Calu3 (cell line): ENCODE data around the gene ACTN2. TPM values are rescaled to one million over a fixed set of nuclear protein-coding genes. Genes with fewer than 3 reads are reported as not detected.

ENCODE experiments used
- BruUV-seq: library from RNA; stranded (reverse); fragments of 400-500 nt; replicated peaks from 2 replicates; lab custom pipeline; 2021; lab: Mats Ljungman, UMichigan
- CTCF ChIA-PET: fragments of 300-600 bp; sonication (Branson Sonifier 250); formaldehyde crosslinking; loops from one replicate; lab custom pipeline; 2022; ENCODE audit warnings: antibody characterized with exemption; lab: Charles Lee
- DNase-seq: peaks from one replicate; pipeline ENCODE4 v3.0.0; 2022
- H3K27ac Mint-ChIP-seq: one replicate; pipeline ENCODE4 v1.8.0; 2022; ENCODE audit warnings: mixed read lengths; ENCODE audit not compliant: unreplicated experiment
- H3K27me3 Mint-ChIP-seq: one replicate; pipeline ENCODE4 v1.8.0; 2022; ENCODE audit warnings: mixed read lengths; ENCODE audit not compliant: unreplicated experiment
- H3K36me3 Mint-ChIP-seq: one replicate; pipeline ENCODE4 v1.8.0; 2022; ENCODE audit warnings: mild to moderate bottlenecking, moderate library complexity, mixed read lengths; ENCODE audit not compliant: insufficient read depth, unreplicated experiment
- H3K4me1 Mint-ChIP-seq: one replicate; pipeline ENCODE4 v1.8.0; 2022; ENCODE audit warnings: mild to moderate bottlenecking, low read depth, mixed read lengths; ENCODE audit not compliant: unreplicated experiment
- H3K4me3 Mint-ChIP-seq: one replicate; pipeline ENCODE4 v1.8.0; 2022; ENCODE audit warnings: mild to moderate bottlenecking, low read depth, moderate library complexity, mixed read lengths; ENCODE audit not compliant: unreplicated experiment
- H3K9me3 Mint-ChIP-seq: one replicate; pipeline ENCODE4 v1.8.0; 2022; ENCODE audit warnings: low read depth, mixed read lengths; ENCODE audit not compliant: unreplicated experiment
- intact Hi-C: fragments of 100-400 bp; cut with micrococcal nuclease; formaldehyde crosslinking; loops from one replicate; pipeline ENCODE4 v1.10.0; 2022; ENCODE audit not compliant: unreplicated experiment
- total RNA-seq: library from RNA; stranded (reverse); gene quantifications from 2 replicates; pipeline ENCODE4 v1.2.3, GENCODE V29; 2022
- TF ChIP-seq, protein P1 (sequence below): fragments of 200-600 bp; IDR thresholded peaks from one replicate; pipeline ENCODE4 v1.8.0; 2022; ENCODE audit warnings: antibody characterized with exemption; ENCODE audit not compliant: unreplicated experiment

Gene ACTN2
- total RNA-seq, 1 experiment from 2014 or later: not detected

DNA sequence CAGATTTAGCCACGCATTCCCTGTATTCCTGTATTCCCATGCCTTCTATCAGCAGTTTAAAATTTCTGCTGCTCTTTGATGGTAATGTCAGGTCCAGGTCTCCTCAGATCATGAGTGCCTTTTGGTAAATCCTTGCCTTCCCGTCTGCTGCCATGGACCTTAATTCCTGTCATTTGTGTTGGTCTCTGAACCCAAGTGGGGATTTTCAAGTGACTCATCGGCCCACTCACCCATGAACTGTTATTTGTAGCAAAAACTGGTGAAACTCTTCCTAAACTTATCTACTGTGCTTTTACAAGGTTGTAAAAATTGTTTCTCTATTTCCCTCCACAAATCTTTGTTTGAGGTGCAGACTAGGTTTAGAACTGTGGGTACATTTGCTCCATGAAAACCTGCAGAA, 47.4 kb downstream of the ACTN2 start:
- no peak overlapping the region for H3K4me3 Mint-ChIP-seq
- CTCF ChIA-PET: no interaction called here
- H3K9me3 Mint-ChIP-seq: no peaks in the 10 kb centered on the region
- intact Hi-C loops: no loop called here
- H3K4me1 Mint-ChIP-seq: peaks cover 7% of the 10 kb centered on the region
- H3K27me3 Mint-ChIP-seq: no peaks in the 10 kb centered on the region
- H3K27ac Mint-ChIP-seq: no peak overlapping the region
- DNase-seq: no peak
- TF ChIP-seq, protein P1, sequence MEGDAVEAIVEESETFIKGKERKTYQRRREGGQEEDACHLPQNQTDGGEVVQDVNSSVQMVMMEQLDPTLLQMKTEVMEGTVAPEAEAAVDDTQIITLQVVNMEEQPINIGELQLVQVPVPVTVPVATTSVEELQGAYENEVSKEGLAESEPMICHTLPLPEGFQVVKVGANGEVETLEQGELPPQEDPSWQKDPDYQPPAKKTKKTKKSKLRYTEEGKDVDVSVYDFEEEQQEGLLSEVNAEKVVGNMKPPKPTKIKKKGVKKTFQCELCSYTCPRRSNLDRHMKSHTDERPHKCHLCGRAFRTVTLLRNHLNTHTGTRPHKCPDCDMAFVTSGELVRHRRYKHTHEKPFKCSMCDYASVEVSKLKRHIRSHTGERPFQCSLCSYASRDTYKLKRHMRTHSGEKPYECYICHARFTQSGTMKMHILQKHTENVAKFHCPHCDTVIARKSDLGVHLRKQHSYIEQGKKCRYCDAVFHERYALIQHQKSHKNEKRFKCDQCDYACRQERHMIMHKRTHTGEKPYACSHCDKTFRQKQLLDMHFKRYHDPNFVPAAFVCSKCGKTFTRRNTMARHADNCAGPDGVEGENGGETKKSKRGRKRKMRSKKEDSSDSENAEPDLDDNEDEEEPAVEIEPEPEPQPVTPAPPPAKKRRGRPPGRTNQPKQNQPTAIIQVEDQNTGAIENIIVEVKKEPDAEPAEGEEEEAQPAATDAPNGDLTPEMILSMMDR: no peak
- no peaks in the 10 kb centered on the region for H3K36me3 Mint-ChIP-seq
- no TSS peak for BruUV-seq

GRCh38 chr1:236734141-236734765, 48.0 kb downstream of the ACTN2 start:
- H3K27ac Mint-ChIP-seq: no peak overlapping the region
- CTCF ChIA-PET: no interaction called here
- intact Hi-C loops: no loop called here
- no peak for DNase-seq
- H3K4me1 Mint-ChIP-seq: peaks cover 7% of the 10 kb centered on the region
- H3K27me3 Mint-ChIP-seq: no peaks in the 10 kb centered on the region
- H3K9me3 Mint-ChIP-seq: no peaks in the 10 kb centered on the region
- TF ChIP-seq, protein P1: no peak
- H3K36me3 Mint-ChIP-seq: no peaks in the 10 kb centered on the region
- no peak overlapping the region for H3K4me3 Mint-ChIP-seq
- no TSS peak for BruUV-seq

DNA sequence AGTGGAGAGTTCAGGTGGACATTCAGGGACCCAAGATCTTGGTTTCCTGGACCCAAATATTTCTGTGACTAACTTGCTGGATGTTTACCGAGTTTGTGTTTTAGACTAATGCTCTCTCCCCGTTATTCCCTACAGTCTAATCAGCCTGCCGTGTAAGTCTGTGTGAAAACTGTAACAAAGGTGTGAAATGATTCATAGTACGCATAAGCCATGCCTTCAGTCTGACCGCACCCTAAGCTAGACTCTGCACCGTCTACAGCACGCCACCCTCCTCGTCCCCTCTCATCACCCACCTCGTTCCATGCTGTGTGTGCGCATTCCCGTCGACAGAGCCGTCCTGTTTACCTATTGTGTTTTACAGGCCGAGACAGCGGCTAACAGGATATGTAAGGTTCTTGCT, 50.5 kb downstream of the ACTN2 start:
- H3K9me3 Mint-ChIP-seq: no peaks in the 10 kb centered on the region
- H3K27ac Mint-ChIP-seq: no peak overlapping the region
- intact Hi-C loops: no loop called here
- no peaks in the 10 kb centered on the region for H3K36me3 Mint-ChIP-seq
- no peak for DNase-seq
- CTCF ChIA-PET: no interaction called here
- peaks cover 7% of the 10 kb centered on the region for H3K4me1 Mint-ChIP-seq
- H3K27me3 Mint-ChIP-seq: no peaks in the 10 kb centered on the region
- TF ChIP-seq, protein P1: no peak
- no peak overlapping the region for H3K4me3 Mint-ChIP-seq
- BruUV-seq: no TSS peak

DNA sequence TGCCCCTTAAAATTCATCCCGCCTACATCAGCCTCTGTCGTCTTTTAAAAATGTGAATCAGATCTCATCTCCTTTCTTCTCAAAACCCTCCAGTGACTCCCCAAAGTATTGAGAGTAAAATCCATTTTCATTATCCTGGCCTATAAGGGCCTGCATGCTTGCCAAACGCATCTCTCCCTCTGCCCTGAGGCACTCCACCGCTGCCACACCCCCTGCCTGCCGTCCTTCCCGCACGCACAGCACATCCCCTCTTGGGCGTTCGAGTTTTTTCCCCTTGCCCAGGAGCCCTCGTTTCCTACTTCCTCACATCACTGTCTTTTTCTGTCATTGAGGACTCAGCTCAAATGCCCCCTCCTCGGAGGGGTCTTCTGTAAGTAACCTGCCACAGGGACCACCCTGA, 55.5 kb downstream of the ACTN2 start:
- no TSS peak for BruUV-seq
- H3K27me3 Mint-ChIP-seq: peaks cover 4% of the 10 kb centered on the region
- intact Hi-C loops: no loop called here
- no peaks in the 10 kb centered on the region for H3K4me1 Mint-ChIP-seq
- TF ChIP-seq, protein P1: no peak
- H3K4me3 Mint-ChIP-seq: no peak overlapping the region
- CTCF ChIA-PET: interaction anchor here (0.6 kb wide), 1 partner anchor 38 kb away, joined by 3 read pairs; no protein-coding TSS in a partner anchor
- DNase-seq: no peak
- no peaks in the 10 kb centered on the region for H3K36me3 Mint-ChIP-seq
- no peaks in the 10 kb centered on the region for H3K9me3 Mint-ChIP-seq
- no peak overlapping the region for H3K27ac Mint-ChIP-seq
